Liver (tissue), 9 donors: ENCODE data around the gene TNFRSF8. TPM values are rescaled to one million over a fixed set of nuclear protein-coding genes. Genes with fewer than 3 reads are reported as not detected.

Experiments used
- DNase-seq: peaks from one replicate; pipeline ENCODE4 v3.0.0-alpha.2; 2017; ENCODE audit warnings: low spot score
- H3K27ac ChIP-seq, 2 donors: one replicate each; pipeline ENCODE4 v1.7.0; 2013; ENCODE audit warnings: inconsistent platforms in 2 of 2, low read length in 2 of 2, control low read depth in 1 of 2, low read depth in 1 of 2, mild to moderate bottlenecking in 1 of 2
- H3K27me3 ChIP-seq, 4 donors: one replicate each; pipeline versions ENCODE4 v1.6.1 to v1.7.0; 2013; ENCODE audit warnings: low read length in 3 of 4, inconsistent platforms in 1 of 4, mild to moderate bottlenecking in 1 of 4, moderate library complexity in 1 of 4; ENCODE audit not compliant: control insufficient read depth in 4 of 4, insufficient read depth in 4 of 4
- H3K36me3 ChIP-seq, 4 donors: one replicate each; pipeline versions ENCODE4 v1.6.1 to v1.7.0; 2013; ENCODE audit warnings: low read length in 3 of 4, mild to moderate bottlenecking in 3 of 4, low read depth in 1 of 4, moderate library complexity in 1 of 4; ENCODE audit not compliant: control insufficient read depth in 4 of 4, insufficient read depth in 3 of 4
- H3K4me1 ChIP-seq, 4 donors: one replicate each; pipeline versions ENCODE4 v1.6.1 to v1.7.0; 2013; ENCODE audit warnings: low read length in 3 of 4, mild to moderate bottlenecking in 3 of 4, moderate library complexity in 1 of 4; ENCODE audit not compliant: control insufficient read depth in 4 of 4, insufficient read depth in 4 of 4
- H3K4me3 ChIP-seq, 3 donors: one replicate each; pipeline versions ENCODE4 v1.6.1 to v1.7.0; 2013; ENCODE audit warnings: low read length in 3 of 3, control low read depth in 1 of 3, low read depth in 1 of 3, mild to moderate bottlenecking in 1 of 3
- H3K9ac ChIP-seq, 2 donors: one replicate each; pipeline ENCODE4 v1.7.0; 2013; ENCODE audit warnings: low read length in 2 of 2, mild to moderate bottlenecking in 2 of 2, moderate library complexity in 2 of 2, control low read depth in 1 of 2, low read depth in 1 of 2
- H3K9me3 ChIP-seq, 4 donors: one replicate each; pipeline versions ENCODE4 v1.6.1 to v1.7.0; 2013; ENCODE audit warnings: low read length in 3 of 4; ENCODE audit not compliant: control insufficient read depth in 4 of 4
- ATF3 ChIP-seq: IDR thresholded peaks from 2 replicates; pipeline ENCODE4 v1.6.1; 2016; ENCODE audit warnings: antibody characterized with exemption
- EGR1 ChIP-seq, 2 donors: IDR thresholded peaks; 2 replicates each; pipeline ENCODE4 v1.6.1; 2016 to 2018; ENCODE audit warnings: antibody characterized with exemption in 2 of 2, low read depth in 2 of 2
- FOXA2 ChIP-seq: IDR thresholded peaks from 2 replicates; pipeline ENCODE4 v1.6.1; 2016; ENCODE audit warnings: antibody characterized with exemption
- GABPA ChIP-seq, 2 donors: IDR thresholded peaks in 1 of 2; conservative IDR thresholded peaks in 1 of 2; 2 replicates each; pipeline ENCODE4 v1.6.1; 2016; ENCODE audit warnings: antibody characterized with exemption in 2 of 2, mild to moderate bottlenecking in 1 of 2, moderate library complexity in 1 of 2
- HNF4A ChIP-seq, 2 donors: conservative IDR thresholded peaks; 2 replicates each; pipeline ENCODE4 v1.6.1; 2016; ENCODE audit warnings: antibody characterized with exemption in 2 of 2, mild to moderate bottlenecking in 2 of 2
- HNF4G ChIP-seq: IDR thresholded peaks from 2 replicates; pipeline ENCODE4 v1.6.1; 2016; ENCODE audit warnings: antibody characterized with exemption
- JUND ChIP-seq, 2 donors: IDR thresholded peaks; 2 replicates each; pipeline ENCODE4 v1.6.1; 2016; ENCODE audit warnings: antibody characterized with exemption in 2 of 2
- MAX ChIP-seq: IDR thresholded peaks from 2 replicates; pipeline ENCODE4 v1.6.1; 2016; ENCODE audit warnings: antibody characterized with exemption
- RAD21 ChIP-seq, 2 donors: IDR thresholded peaks; 2 replicates each; pipeline ENCODE4 v1.6.1; 2016; ENCODE audit warnings: antibody characterized with exemption in 2 of 2, mild to moderate bottlenecking in 2 of 2
- REST ChIP-seq: IDR thresholded peaks from 2 replicates; pipeline ENCODE4 v1.6.1; 2016; ENCODE audit warnings: antibody characterized with exemption, mild to moderate bottlenecking
- RXRA ChIP-seq, 2 donors: IDR thresholded peaks; 2 replicates each; pipeline ENCODE4 v1.6.1; 2017 to 2018; ENCODE audit warnings: antibody characterized with exemption in 2 of 2, mild to moderate bottlenecking in 1 of 2
- TAF1 ChIP-seq: conservative IDR thresholded peaks from 2 replicates; pipeline ENCODE4 v1.6.1; 2016; ENCODE audit warnings: antibody characterized with exemption, mild to moderate bottlenecking
- YY1 ChIP-seq: IDR thresholded peaks from 2 replicates; pipeline ENCODE4 v1.6.1; 2016; ENCODE audit warnings: antibody characterized with exemption, mild to moderate bottlenecking
- ZBTB33 ChIP-seq: IDR thresholded peaks from 2 replicates; pipeline ENCODE4 v1.6.1; 2016; ENCODE audit warnings: antibody characterized with exemption
- WGBS: extraction: QIAGEN DNeasy Blood & Tissue Kit; methylation state at CpG from one replicate; pipeline ENCODE4 v1.1.7; 2013; 5-methylcytosine and 5-hydroxymethylcytosine counted together
- polyA plus RNA-seq, 2 donors: library from polyadenylated mRNA; stranded (reverse) in 1 of 2; unstranded in 1 of 2; fragments of 200-250 nt in 1 of 2; fragments of >200 nt in 1 of 2; fragmentation: Nextera tagmentation in 1 of 2; extraction: Ambion mirVana in 1 of 2; gene quantifications; one replicate each; pipeline versions ENCODE4 v1.2.1 to v1.2.3, GENCODE V29; 2013 to 2015
- total RNA-seq, 2 donors: library from RNA; depleted of rRNA; stranded (reverse); fragments of >200 nt; gene quantifications; one replicate each; pipeline ENCODE4 v1.2.3, GENCODE V29; 2014
- donor health status: healthy.
- donor health status: healthy.
- donor health status: healthy.
- donor health status: healthy.
- donor health status: healthy.

Gene TNFRSF8
- total and polyA plus RNA-seq, 4 donors = 0.08 to 0.19 (median 0.12) TPM

GRCh38 chr1:12037486-12038355, 25.4 kb upstream of the TNFRSF8 start:
- WGBS = 87% methylated on average over 18 of the region's 18 CpGs

More at GRCh38 chr1:12037486-12038355, 25.4 kb upstream of the TNFRSF8 start:
- Histone ChIP-seq H3K9me3 (no peaks in the 10 kb centered on the region), H3K36me3 (no peaks in the 10 kb centered on the region), H3K27ac (no peak overlapping the region), H3K27me3 (no peaks in the 10 kb centered on the region), H3K4me3 (no peak overlapping the region), H3K9ac (no peak overlapping the region), H3K4me1 (peaks cover 0 to 4% (median 1%) of the 10 kb centered on the region in 4 donors)
- no peak for DNase-seq
- TF ChIP-seq JUND (IDR thresholded peaks at IDR 0.05) (no peak), EGR1 (IDR thresholded peaks at IDR 0.05; ENCODE audit: low read depth in 2 of 2) (no peak), FOXA2 (no peak), RXRA (IDR thresholded peaks at IDR 0.05) (no peak), REST (no peak), YY1 (no peak), HNF4G (no peak), MAX (no peak), TAF1 (no peak), HNF4A (conservative IDR thresholded peaks at IDR 0.05) (no peak), ZBTB33 (no peak), RAD21 (IDR thresholded peaks at IDR 0.05) (no peak), ATF3 (no peak), GABPA (IDR thresholded peaks at IDR 0.05 in 1 of 2, conservative IDR thresholded peaks at IDR 0.05 in 1 of 2) (no peak)
